Mesothelial cell of epicardium (in vitro differentiated cells): Measurements from ENCODE around the gene SHROOM3. TPM values are rescaled to one million over a fixed set of nuclear protein-coding genes. Genes with fewer than 3 reads are reported as not detected.
A peak's percentile ranks its signal among the peaks of the same experiment; 100 is the strongest.

Experiments
- DNase-seq, 2 experiments: peaks; one replicate each; pipeline ENCODE4 v3.0.0; 2021; ENCODE audit warnings: low spot score in 2 of 2; ENCODE audit not compliant: unreplicated experiment in 2 of 2
- H3K27ac Mint-ChIP-seq: 2 replicates; pipeline ENCODE4 v1.8.0; 2021; ENCODE audit warnings: mixed read lengths
- H3K27me3 Mint-ChIP-seq: 2 replicates; pipeline ENCODE4 v1.8.0; 2021; ENCODE audit warnings: low read depth, mixed read lengths
- H3K36me3 Mint-ChIP-seq: 2 replicates; pipeline ENCODE4 v1.8.0; 2021; ENCODE audit warnings: mixed read lengths
- H3K4me1 Mint-ChIP-seq: 2 replicates; pipeline ENCODE4 v1.8.0; 2021; ENCODE audit warnings: mixed read lengths
- H3K4me3 Mint-ChIP-seq: 2 replicates; pipeline ENCODE4 v1.8.0; 2021; ENCODE audit warnings: mild to moderate bottlenecking, moderate library complexity, mixed read lengths
- H3K9me3 Mint-ChIP-seq: 2 replicates; pipeline ENCODE4 v1.8.0; 2021; ENCODE audit warnings: mixed read lengths
- CTCF ChIP-seq: fragments of 200-600 bp; sonication (generic); IDR thresholded peaks from one replicate; pipeline ENCODE4 v1.5.0; 2021; ENCODE audit warnings: antibody characterized with exemption; ENCODE audit not compliant: unreplicated experiment
- total RNA-seq: library from RNA; stranded (reverse); gene quantifications from 3 replicates; pipeline ENCODE4 v1.2.1, GENCODE V29; 2021

The SHROOM3 gene
- total RNA-seq, 1 donor from 2014 or later: 62.7 TPM

GRCh38 chr4:76665153-76665552, 230.1 kb downstream of the SHROOM3 start:
- Mint-ChIP-seq H3K9me3 (no peaks in the 10 kb centered on the region), H3K4me1 (peaks cover 8% of the 10 kb centered on the region), H3K36me3 (peaks cover 3% of the 10 kb centered on the region), H3K4me3 (no peak overlapping the region), H3K27me3 (no peaks in the 10 kb centered on the region), H3K27ac (peak overlapping the region; percentile 69)
- DNase-seq: no peak
- TF ChIP-seq CTCF: no peak

GRCh38 chr4:76665721-76666120, 230.7 kb downstream of the SHROOM3 start:
- Mint-ChIP-seq H3K4me3 (no peak overlapping the region), H3K27ac (no peak overlapping the region)

GRCh38 chr4:76666944-76667532, 232.0 kb downstream of the SHROOM3 start:
- H3K9me3 Mint-ChIP-seq: no peaks in the 10 kb centered on the region
- DNase-seq: no peak
- H3K27ac Mint-ChIP-seq: peak overlapping the region; percentile 37
- H3K36me3 Mint-ChIP-seq: peaks cover 3% of the 10 kb centered on the region
- no peak overlapping the region for H3K4me3 Mint-ChIP-seq
- H3K27me3 Mint-ChIP-seq: no peaks in the 10 kb centered on the region
- no peak for TF ChIP-seq CTCF
- peaks cover 8% of the 10 kb centered on the region for H3K4me1 Mint-ChIP-seq

More at GRCh38 chr4:76665721-76666120, 230.7 kb downstream of the SHROOM3 start:
- TF ChIP-seq CTCF: no peak
- Mint-ChIP-seq H3K36me3 (peaks cover 3% of the 10 kb centered on the region), H3K27me3 (no peaks in the 10 kb centered on the region), H3K4me1 (peaks cover 8% of the 10 kb centered on the region), H3K9me3 (no peaks in the 10 kb centered on the region)
- no peak for DNase-seq

GRCh38 chr4:76670631-76671030, 235.6 kb downstream of the SHROOM3 start:
- H3K27me3 Mint-ChIP-seq: no peaks in the 10 kb centered on the region
- no peaks in the 10 kb centered on the region for H3K9me3 Mint-ChIP-seq
- H3K4me3 Mint-ChIP-seq: no peak overlapping the region
- no peak overlapping the region for H3K27ac Mint-ChIP-seq
- no peak for TF ChIP-seq CTCF
- peaks cover 6% of the 10 kb centered on the region for H3K4me1 Mint-ChIP-seq
- peaks cover 7% of the 10 kb centered on the region for H3K36me3 Mint-ChIP-seq
- no peak for DNase-seq

GRCh38 chr4:76673362-76673761, 238.3 kb downstream of the SHROOM3 start:
- peaks cover 10% of the 10 kb centered on the region for H3K36me3 Mint-ChIP-seq
- H3K27ac Mint-ChIP-seq: no peak overlapping the region
- no peak for TF ChIP-seq CTCF
- H3K9me3 Mint-ChIP-seq: no peaks in the 10 kb centered on the region
- H3K4me3 Mint-ChIP-seq: no peak overlapping the region
- H3K4me1 Mint-ChIP-seq: peaks cover 11% of the 10 kb centered on the region
- no peaks in the 10 kb centered on the region for H3K27me3 Mint-ChIP-seq
- DNase-seq: no peak

- DNase-seq: no peak
- peaks cover 9% of the 10 kb centered on the region for H3K36me3 Mint-ChIP-seq
- no peak overlapping the region for H3K4me3 Mint-ChIP-seq
- no peaks in the 10 kb centered on the region for H3K27me3 Mint-ChIP-seq
- no peaks in the 10 kb centered on the region for H3K9me3 Mint-ChIP-seq
- H3K27ac Mint-ChIP-seq: no peak overlapping the region
- no peak for TF ChIP-seq CTCF
- H3K4me1 Mint-ChIP-seq: peaks cover 15% of the 10 kb centered on the region
Observed at GRCh38 chr4:76674983-76675382, 240.0 kb downstream of the SHROOM3 start.
